Measurements from ENCODE around the gene GJA8. TPM values are rescaled to one million over a fixed set of nuclear protein-coding genes. Genes with fewer than 3 reads are reported as not detected.
"Not testable (repeated sequence)": the region's sequence is repeated elsewhere in the genome, so short reads cannot be mapped to it uniquely, and the experiment has no call there.

GJA8 gene
- total RNA-seq, 1 donor from 2014 or later = not detected

DNA sequence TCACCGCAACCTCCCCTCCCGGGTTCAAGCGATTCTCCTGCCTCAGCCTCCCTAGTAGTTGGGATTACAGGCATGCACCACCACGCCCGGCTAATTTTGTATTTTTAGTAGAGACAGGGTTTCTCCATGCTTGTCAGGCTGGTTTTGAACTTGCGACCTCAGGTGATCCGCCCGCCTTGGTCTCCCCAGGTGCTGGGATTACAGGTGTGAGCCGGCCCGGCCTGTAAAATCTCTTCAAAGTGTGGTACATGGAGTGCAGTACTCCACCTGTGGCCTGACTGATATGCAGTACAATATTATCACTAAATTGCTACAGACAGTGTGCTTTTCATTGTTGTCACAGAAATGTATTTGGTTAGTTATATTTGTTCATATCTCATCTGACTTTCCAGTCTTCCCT, 25.1 kb downstream of the GJA8 start:
- not testable (repeated sequence) for DNase-seq (ENCODE audit: low read depth in 2 of 2)

DNA sequence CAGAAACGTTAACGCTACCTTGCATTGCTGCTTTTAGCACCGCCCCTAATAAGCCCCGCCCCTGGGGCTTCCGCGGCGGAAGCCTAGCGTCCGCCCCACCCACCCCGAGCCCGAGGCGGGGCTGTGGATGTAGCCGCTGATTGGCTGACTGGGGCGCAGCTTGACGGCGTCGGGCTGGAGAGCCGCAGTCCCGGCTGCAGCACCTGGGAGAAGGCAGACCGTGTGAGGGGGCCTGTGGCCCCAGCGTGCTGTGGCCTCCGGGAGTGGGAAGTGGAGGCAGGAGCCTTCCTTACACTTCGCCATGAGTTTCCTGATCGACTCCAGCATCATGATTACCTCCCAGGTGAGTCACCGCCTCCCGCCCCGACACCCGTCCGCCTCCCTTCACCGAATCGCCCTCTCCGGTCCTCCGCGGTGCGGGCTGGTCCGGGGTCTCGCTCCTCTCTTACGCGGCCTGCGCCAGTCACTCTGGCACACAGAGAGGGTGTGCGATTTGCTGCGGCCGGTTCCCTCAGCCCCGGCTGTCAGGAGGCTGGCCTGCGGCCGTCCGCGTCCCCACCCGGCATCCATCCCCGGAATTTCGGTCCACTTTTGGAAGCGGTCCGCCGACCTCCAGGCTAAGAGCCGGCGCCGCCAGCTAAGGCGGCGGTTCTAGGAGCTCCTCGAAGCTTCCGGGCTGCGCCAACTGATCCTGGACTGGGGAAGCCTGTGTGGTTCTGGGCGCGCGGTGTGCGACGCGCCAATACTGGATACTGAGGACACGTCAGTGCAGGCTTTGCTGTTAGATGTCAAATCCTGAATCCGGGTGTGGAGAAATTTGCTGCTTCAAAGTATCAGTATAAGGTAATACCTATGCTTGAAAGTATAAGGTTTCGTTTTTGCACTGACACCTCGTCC, 25.9 kb downstream of the GJA8 start, which contains the start of gene GPR89B:
Gene GPR89B (plus strand): TSS at position 185 of the 897 bp plus-strand sequence. CDS start 117 bp downstream, at position 302.
- DNase-seq (ENCODE audit: low read depth in 2 of 2) = peak; percentile 57 to 85

GRCh38 chr1:147931137-147931536, 28.5 kb downstream of the GJA8 start:
- DNase-seq (ENCODE audit: low read depth in 2 of 2) = not testable (repeated sequence)

DNA sequence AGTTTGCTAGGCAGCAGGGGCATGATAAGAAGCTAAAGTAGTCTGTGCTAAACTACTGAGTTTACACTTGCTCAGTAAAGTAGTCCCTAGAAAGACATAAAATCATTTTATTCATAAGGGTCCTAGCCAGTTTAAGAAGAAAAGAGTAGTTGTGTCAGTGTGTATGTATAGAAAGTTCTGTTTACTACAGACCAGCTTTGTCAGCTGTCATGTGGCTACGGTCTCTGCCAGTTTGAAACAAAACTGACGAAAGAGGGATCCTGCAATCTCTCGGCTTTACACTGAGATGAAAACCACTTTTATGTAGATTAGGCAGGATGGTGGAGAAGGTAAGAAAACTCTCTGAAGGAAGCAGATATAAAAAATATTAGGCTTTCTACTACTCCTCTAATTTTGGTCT, 32.7 kb downstream of the GJA8 start:
- not testable (repeated sequence) for DNase-seq (ENCODE audit: low read depth in 2 of 2)

DNA sequence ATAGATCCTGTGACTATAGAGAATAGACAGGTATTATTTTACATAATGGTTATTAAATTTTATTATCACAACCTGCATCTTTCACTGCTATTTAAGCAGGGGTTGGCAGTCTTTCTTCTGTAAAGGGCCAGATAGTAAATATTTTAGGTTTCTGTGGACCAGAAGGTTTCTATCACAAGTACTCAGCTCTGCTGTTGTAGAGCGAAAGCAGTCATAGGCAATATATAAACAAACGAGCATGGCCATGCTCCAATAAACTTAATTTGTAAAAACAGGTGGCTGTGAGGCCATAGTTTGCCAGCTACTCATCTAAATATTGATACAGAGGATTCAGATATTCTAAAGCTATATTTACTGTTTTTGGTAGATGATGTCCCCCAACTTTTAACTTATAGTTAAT, 37.9 kb downstream of the GJA8 start:
- DNase-seq (ENCODE audit: low read depth in 2 of 2) = not testable (repeated sequence)

GRCh38 chr1:147942563-147942962, 40.0 kb downstream of the GJA8 start:
- DNase-seq (ENCODE audit: low read depth in 2 of 2) = not testable (repeated sequence)

- not testable (repeated sequence) for DNase-seq (ENCODE audit: low read depth in 2 of 2)
Measured at GRCh38 chr1:147949517-147949916, 46.9 kb downstream of the GJA8 start.

Other genes starting within 250 kb of the GJA8 start
- gene ACP6, start 232.3 kb upstream of the GJA8 start, total RNA-seq = 2.4 and 3.5 TPM in 2 replicates
- gene GJA5, start 142.2 kb upstream of the GJA8 start, total RNA-seq = 0.26 and 0.51 TPM in 2 replicates
- 9.6 and 12.8 TPM in 2 replicates for gene GPR89B, start 25.6 kb downstream of the GJA8 start, total RNA-seq
- gene NBPF11, start 249.5 kb downstream of the GJA8 start, total RNA-seq = 2.7 and 4.2 TPM in 2 replicates